Fibroblast of skin of right biceps (primary cell): ENCODE measurements around the gene SCAMP1.
"Not testable (repeated sequence)": the region's sequence is repeated elsewhere in the genome, so short reads cannot be mapped to it uniquely, and the experiment has no call there.

Experiments used
- DNase-seq: peaks from one replicate; pipeline ENCODE4 v3.0.0-alpha.2; 2013

SCAMP1 gene

GRCh38 chr5:78362220-78362619 lies 1.8 kb downstream of the SCAMP1 start:
- no peak for DNase-seq

DNA sequence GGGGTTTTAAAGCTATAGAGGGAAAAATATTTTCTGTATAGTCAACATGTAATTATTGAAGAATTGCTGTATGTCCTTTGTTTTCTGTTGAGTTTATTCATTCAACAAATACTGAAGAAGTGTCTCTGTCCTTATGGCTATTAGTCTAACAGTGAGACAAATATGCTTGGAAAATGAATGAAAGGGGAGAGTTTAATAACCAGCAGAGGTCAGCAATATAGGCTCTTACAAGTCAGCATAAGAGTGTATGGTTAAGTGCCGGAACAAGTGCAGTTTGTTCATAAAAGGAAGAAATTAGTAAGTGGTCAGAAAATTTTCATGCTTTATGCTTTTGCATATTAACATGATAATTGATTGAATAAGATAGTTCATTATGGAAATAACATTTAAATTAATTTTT lies 3.6 kb downstream of the SCAMP1 start:
- DNase-seq, result no peak

- DNase-seq, result no peak
These were observed 7.0 kb downstream of the SCAMP1 start for GRCh38 chr5:78367318-78367991.

GRCh38 chr5:78369680-78370079 lies 9.3 kb downstream of the SCAMP1 start:
- DNase-seq, result no peak

GRCh38 chr5:78373231-78373630 lies 12.8 kb downstream of the SCAMP1 start:
- no peak for DNase-seq

DNA sequence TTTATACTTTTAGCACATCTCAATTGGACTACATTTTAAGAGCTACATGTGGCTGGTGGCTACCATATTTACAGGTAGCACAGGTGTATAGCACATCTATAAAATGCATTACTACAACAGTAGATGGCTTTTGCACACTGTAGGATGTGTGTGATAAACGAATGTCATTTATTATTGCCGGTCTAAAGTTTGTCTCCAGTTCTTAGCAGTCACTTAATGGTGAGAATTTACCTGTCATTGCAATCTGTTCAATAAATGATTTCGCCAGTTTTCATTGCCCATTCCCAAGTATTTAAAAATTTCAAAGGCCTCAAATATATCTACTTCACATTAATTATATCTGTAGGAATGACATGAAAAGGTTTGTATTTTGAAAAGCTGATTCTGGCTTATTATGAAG lies 15.9 kb downstream of the SCAMP1 start:
- no peak for DNase-seq

DNA sequence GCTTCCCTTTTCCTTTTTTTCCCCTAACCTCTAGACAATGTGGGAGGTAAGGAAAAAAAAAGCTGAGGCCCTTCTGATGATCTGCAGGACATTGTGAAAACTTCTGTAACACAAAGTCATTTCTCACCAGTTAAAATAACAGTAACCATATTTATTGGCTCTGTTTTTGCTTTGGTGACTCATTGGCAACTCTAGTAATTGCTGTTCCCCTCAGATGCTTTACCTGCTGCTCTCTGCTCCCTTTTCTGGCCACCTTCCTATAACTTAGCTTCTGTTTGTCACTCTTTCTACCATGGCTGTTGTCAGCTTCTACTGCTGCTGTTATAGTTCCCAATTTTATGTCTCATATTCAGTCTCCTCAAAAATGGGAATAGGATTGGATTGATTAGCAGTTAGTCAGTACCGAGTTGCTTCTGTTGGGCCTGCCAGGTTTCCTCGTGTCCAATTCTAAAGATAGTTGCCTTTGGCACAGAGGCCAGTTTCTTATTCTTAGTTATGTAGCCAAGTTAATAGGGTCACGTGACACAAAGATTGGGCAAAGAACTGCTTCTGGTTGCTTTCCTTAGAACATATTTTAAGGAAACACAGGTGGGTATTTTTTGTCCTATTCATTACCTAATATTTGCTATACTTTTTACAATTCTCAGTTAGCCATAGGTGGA lies 16.8 kb downstream of the SCAMP1 start:
- DNase-seq, result peak; percentile 8

DNA sequence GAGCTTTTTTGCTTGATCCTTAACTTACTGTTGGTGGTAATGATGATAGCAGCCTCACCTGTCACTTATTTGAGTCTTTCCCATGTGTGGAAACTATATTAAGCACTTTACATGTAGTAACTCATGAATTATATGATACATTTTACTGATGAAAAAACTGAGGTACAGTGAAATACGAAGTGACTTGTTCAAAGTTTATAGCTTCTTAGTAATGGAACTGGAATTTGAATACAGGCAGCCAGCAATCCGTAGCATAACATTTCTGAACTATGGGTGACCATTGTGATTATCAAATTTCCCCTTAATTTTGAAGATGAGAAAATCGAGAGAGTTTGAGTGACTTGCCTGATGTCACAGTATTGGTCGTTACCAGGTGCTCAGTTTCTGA lies 17.3 kb downstream of the SCAMP1 start:
- DNase-seq, result no peak

DNA sequence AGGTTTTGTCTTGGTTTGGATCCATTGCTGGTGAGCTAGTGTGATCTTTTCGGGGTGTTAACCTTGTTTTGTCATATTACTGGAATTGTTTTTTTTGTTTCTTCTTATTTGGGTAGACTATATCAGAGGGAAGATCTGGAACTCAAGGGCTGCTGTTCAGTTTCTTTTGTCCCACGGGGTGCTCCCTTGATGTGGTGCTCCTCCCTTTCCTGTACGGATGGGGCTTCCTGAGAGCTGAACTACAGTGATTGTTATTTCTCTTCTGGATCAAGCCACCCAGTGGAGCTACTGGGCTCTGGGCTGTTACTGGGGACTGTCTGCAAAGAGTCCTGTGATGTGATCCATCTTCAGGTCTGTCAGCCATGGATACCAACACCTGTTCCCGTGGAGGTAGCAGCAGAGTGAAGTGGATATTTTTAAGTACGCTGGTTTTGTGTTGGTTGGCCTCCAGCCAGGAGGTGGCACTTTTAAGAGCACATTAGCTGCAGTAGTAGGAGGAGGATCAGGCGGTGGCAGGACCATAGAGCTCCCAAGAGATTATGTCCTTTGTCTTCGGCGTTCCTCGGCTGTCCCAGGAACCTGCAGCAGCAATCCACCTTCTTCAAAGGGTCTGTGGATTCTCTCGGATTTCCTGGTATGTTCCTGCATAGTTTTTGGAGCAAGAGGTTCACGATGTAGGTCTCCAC lies 27.2 kb downstream of the SCAMP1 start:
- DNase-seq, result no peak

DNA sequence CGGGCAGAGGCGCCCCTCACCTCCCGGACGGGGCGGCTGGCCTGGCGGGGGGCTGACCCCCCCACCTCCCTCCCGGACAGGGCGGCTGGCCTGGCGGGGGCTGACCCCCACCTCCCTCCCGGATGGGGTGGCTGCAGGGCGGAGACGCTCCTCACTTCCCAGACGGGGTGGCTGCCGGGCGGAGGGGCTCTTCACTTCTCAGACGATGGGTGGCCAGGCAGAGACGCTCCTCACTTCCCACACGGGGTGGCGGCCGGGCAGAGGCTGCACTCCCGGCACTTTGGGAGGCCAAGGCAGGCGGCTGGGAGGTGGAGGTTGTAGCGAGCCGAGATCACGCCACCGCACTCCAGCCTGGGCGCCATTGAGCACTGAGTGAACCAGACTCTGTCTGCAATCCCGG lies 30.9 kb downstream of the SCAMP1 start:
- DNase-seq, result not testable (repeated sequence)

DNA sequence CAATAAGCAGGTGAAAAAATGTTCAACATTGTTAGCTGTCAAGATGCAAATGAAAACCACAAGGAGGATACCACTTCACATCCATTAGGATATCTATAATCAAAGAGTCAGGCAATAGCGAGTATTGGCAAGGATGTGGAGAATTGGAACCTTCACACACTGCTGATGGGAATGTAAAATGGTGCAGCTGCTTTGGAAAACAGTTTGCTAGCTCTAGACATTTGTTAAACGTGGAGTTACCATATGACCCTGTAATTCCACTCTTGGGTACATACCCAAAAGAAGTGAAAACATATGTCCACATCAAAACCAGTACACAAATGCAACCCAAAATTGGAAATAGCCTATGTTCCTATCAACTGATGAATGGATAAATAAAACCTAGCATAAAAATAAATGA lies 37.4 kb downstream of the SCAMP1 start:
- DNase-seq, result no peak

- DNase-seq, result peak; percentile 44
These were observed 38.7 kb downstream of the SCAMP1 start for GRCh38 chr5:78399116-78399515.

- DNase-seq, result no peak
These were observed 44.4 kb downstream of the SCAMP1 start for GRCh38 chr5:78404682-78405293.

DNA sequence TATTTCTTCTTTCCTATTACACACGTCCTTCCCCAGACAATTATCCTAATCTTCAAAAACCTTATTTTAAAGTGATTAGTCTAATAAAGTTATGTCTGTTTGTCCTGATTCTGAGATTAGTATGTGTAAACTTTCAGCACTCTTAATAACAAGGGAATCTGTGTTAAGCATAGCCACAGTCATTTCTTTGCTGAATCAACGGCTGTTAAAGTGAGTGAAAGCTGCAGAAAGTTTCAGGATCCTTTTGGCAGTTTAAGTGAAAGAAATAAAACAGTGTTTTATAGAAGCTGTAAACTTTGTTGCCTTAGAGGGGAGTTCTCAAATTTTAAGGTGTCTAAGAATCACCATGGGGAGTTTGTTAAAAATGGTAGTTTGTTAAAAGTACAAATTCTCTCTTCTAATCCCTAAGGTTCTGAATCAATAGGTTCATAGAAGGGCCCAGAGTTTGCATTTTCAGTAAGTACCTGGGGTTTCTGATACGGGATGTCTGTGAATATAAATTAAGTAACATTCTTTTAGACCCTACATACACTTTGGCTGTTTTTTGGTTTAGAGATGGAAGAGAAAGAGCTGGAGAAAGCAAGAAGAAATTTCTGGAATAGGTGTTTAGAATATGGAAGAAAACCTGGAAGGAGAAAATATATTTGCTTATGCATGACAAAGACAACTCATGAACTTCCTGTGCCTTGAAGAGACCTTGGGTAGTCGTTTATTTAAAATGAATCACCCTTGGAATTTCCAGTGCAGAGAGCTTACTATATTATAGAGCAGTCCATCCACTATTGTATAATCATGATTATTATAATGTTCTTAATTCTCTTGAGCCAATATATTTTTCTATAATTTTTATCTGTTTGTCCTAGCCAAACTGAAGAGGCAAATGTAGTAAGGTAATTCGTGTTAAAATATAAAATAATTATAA lies 45.7 kb downstream of the SCAMP1 start:
- peak; percentile 68 for DNase-seq

DNA sequence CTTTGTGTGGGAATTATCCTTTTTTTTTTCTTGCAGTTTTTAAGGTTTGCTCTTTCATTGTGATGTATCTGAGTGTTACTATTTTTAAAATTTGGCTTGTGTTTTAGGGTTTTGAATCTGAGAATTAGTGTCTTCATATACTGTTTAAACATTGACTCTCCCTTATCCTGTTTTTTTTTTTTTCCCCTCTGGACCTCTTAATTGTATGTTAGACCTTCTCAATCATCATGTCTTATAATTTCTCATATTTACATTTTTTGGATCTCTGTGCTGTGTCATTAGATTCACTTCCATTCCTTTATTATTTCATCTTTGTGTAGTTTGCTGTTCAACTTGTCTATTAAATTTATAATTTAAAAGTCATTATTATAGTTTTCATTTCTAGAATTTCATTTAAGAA lies 47.0 kb downstream of the SCAMP1 start:
- DNase-seq, result no peak

DNA sequence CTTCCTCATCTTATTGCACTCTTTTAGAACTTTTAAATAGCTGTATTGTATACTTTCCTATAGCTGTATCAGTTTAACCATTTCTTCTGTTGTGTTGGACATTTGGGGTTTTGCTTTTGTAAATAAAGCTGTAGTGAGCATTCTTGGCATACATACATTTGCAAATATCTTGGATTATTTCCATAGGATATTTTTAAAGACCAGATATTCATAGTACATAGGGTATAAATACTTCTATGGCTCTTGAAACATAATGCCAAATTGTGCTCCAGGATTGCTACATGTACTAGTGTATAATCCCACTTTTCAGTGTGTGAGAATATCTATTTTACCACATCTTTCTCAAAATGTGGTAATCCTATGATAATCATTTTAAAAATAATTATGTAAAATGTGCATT lies 51.2 kb downstream of the SCAMP1 start:
- DNase-seq, result no peak

DNA sequence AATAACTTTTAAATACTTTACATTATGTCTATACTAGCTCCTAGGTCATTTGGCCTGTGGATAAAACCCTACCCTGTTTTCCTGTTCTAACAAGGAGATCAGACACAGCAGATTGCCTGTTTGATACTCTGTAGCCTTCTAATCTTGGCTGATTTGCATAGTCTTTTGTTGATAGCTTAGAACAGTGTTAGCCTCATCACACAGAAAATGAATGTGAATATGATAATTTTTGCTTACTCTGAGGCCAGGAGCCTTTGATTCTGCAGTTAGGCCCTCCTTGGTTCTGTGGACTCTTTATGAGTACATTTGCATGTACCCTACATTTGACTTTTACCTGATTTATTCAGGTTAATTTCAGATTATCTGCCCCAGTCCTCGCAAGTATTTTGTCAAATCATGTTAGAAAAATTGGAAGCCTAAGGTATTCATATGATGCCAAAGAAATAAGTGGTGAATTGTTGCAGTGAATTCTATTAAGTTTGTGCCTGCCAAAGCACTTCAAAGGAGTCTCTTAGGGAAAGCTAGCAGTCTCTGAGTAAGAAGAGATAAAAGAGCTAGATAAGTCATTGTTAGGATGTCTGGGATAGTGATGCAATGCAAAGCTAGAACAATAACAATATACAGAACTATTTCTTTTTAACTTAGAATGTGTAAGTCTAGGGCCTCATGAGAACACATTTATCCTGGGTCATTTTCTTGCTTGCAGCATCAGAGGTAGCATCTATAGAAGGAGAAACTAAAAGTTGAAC lies 56.4 kb downstream of the SCAMP1 start:
- no peak for DNase-seq

DNA sequence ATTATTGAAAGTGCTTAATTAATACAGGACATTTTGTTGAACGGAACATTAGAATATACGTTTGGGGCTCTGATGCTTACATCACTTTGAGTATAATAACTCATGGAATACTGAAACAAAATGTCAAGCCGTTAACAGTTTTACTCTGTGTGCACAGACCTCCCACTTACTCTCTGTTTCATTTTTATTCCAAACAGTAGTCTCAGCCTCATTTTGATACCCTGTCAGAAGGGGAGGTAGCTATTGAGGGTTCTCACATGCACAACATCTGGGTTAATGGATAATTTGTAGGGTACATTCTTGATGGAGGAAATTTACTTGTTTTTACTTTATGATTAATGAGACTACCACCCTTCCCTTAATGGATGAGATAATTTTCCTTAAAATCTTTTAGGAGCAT lies 59.0 kb downstream of the SCAMP1 start:
- DNase-seq, result no peak

DNA sequence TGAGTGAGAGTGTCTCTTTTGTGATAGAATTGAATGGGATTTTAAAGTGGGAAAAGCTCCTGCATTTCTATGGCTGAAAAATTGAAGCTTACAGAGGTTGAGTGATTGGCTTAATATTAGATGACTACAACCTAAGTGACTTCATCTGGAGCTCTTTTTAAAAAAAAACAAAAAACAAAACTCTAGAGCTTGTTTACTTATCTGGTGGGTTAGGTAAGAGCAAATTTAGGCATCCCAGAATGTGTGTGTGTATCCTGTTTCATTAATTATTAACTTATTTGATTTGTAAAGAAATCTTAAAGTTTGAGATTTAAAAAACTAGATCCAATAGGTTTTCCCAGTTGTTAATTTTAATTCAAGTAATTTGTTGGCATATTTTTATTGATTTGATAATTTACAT lies 60.1 kb downstream of the SCAMP1 start:
- DNase-seq, result no peak

GRCh38 chr5:78424665-78425064 lies 64.2 kb downstream of the SCAMP1 start:
- no peak for DNase-seq

- no peak for DNase-seq
These were observed 69.0 kb downstream of the SCAMP1 start for GRCh38 chr5:78429332-78429980.

GRCh38 chr5:78430866-78431265 lies 70.4 kb downstream of the SCAMP1 start:
- no peak for DNase-seq
